HFF-Myc (cell line): ENCODE data around the gene DZIP1.

Experiments used
- DNase-seq: peaks from one replicate; pipeline ENCODE4 v3.0.0-alpha.2; 2011; ENCODE audit warnings: low read depth; ENCODE audit errors: extremely low read depth
- H3K4me3 ChIP-seq: replicated peaks from 2 replicates; pipeline ENCODE4 v1.5.1; 2011; ENCODE audit warnings: low read depth, mild to moderate bottlenecking, control low read depth, low read length
- CTCF ChIP-seq: IDR thresholded peaks from 2 replicates; pipeline ENCODE4 v1.5.1; 2012; ENCODE audit warnings: mild to moderate bottlenecking, low read depth, low read length, control low read depth; ENCODE audit errors: missing control alignments

Gene DZIP1

GRCh38 chr13:95604556-95604915 is 40.0 kb downstream of the DZIP1 start:
- no peak overlapping the region for H3K4me3 ChIP-seq
- no peak for DNase-seq
- no peak for TF ChIP-seq CTCF

- no peak for DNase-seq
Measured at GRCh38 chr13:95603887-95604555, 40.5 kb downstream of the DZIP1 start.

GRCh38 chr13:95601906-95602305 is 42.6 kb downstream of the DZIP1 start:
- no peak for TF ChIP-seq CTCF
- H3K4me3 ChIP-seq = no peak overlapping the region
- DNase-seq = no peak

More at GRCh38 chr13:95603887-95604555, 40.5 kb downstream of the DZIP1 start:
- no peak overlapping the region for H3K4me3 ChIP-seq
- TF ChIP-seq CTCF = no peak

- TF ChIP-seq CTCF = no peak
- DNase-seq = no peak
- no peak overlapping the region for H3K4me3 ChIP-seq
Measured at GRCh38 chr13:95601216-95601615, 43.3 kb downstream of the DZIP1 start.

DNA sequence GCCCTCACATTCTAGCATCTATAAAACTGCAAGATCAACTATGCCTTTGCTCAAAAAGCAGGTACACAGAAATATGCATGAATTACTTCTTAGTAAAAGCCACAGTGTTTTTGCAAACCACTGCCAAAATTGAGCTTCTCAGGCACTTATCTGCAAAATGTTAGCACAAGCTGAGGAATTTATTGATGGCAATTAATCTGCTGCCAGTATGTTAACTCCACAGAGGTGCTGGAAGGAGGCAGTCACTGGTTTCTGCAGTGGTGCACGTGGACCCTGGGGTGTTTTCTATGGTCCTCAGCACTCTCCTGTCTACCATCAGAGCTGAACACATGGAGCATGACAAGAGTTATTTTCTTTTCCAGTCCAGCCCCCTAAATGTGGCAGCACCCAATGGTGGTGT is 47.8 kb downstream of the DZIP1 start:
- no peak for DNase-seq
- H3K4me3 ChIP-seq = no peak overlapping the region
- no peak for TF ChIP-seq CTCF

DNA sequence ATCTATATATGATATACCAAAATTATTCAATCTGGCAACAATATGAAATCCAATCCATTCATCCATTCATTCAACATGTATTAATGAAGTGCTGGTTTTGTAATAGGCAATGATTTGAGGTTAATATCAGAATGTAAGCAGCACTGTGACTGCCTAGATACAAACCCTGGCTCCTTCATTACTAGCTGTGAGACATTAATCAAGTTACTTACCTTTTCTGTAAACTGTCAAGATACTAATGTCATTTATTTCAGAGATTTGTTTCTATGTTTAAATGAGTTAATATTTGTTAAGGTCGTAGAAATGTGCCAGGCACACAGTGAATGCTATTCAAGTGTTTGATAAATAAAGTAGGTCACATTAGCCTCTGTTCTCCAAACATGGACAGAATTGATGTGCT is 51.0 kb downstream of the DZIP1 start:
- TF ChIP-seq CTCF = no peak
- no peak overlapping the region for H3K4me3 ChIP-seq
- DNase-seq = no peak

DNA sequence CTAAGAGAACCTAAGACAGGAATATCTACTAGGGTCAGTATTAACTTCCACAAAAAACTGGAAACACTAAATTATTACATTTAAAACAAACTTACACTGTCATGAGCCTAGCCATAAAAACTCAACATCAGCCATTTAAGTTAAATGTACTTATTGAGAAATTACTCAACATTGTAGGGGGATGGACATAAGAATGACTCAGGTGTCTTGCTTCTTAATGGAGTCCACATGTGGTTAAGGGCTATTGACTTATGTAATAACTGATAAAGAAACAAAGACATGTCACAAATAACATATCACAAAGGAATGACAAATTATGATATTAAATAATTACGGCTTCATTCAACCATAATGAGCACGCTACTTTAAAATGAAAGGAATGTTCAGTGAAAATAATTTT is 55.8 kb downstream of the DZIP1 start:
- no peak overlapping the region for H3K4me3 ChIP-seq
- no peak for TF ChIP-seq CTCF
- peak; percentile 16 for DNase-seq
